Stimulated activated CD8-positive, alpha-beta memory T cell treated with anti-CD3 and anti-CD28 coated beads, Interleukin-2, amount 100 ng/mL, for 48 hours (primary cell): ENCODE results near the gene YTHDF2.
A peak's percentile ranks its signal among the peaks of the same experiment; 100 is the strongest.

Experiments used
- DNase-seq, 2 donors: peaks; one replicate each; pipeline ENCODE4 v3.0.0-alpha.2; 2020; ENCODE audit warnings: low read depth in 2 of 2

YTHDF2 gene

GRCh38 chr1:28801461-28801860 lies 64.7 kb downstream of the YTHDF2 start:
- DNase-seq, result no peak

GRCh38 chr1:28803051-28803450 lies 66.3 kb downstream of the YTHDF2 start:
- no peak for DNase-seq

- DNase-seq, result no peak
These were observed 66.9 kb downstream of the YTHDF2 start for GRCh38 chr1:28803662-28804061.

GRCh38 chr1:28804071-28804470 lies 67.3 kb downstream of the YTHDF2 start:
- DNase-seq, result no peak

- DNase-seq, result no peak
These were observed 70.3 kb downstream of the YTHDF2 start for GRCh38 chr1:28807046-28807445.

GRCh38 chr1:28807986-28808385 lies 71.2 kb downstream of the YTHDF2 start:
- no peak for DNase-seq

GRCh38 chr1:28811369-28811765 lies 74.6 kb downstream of the YTHDF2 start:
- no peak for DNase-seq

- DNase-seq, result peak in 1 of 2 donors; percentile 2
These were observed 75.3 kb downstream of the YTHDF2 start, which contains the start of gene OPRD1 for GRCh38 chr1:28811766-28812668. OPRD1 (plus strand) TSS chr1:28812170; CDS start chr1:28812384, 214 bp downstream.

GRCh38 chr1:28812669-28813468 lies 76.1 kb downstream of the YTHDF2 start:
- DNase-seq, result no peak

- no peak for DNase-seq
These were observed 77.3 kb downstream of the YTHDF2 start for GRCh38 chr1:28813931-28814465.

GRCh38 chr1:28815533-28816185 lies 78.9 kb downstream of the YTHDF2 start:
- DNase-seq, result no peak

GRCh38 chr1:28817133-28817532 lies 80.4 kb downstream of the YTHDF2 start:
- no peak for DNase-seq

- no peak for DNase-seq
These were observed 82.3 kb downstream of the YTHDF2 start for GRCh38 chr1:28819020-28819419.
